Left colon (tissue), 2 donors: ENCODE measurements around the gene GMPR. TPM values are rescaled to one million over a fixed set of nuclear protein-coding genes. Genes with fewer than 3 reads are reported as not detected.
"Not testable (repeated sequence)": the region's sequence is repeated elsewhere in the genome, so short reads cannot be mapped to it uniquely, and the experiment has no call there.

ENCODE experiments used
- ATAC-seq: fragments of 200-7000 bp; cut with Tn5 transposase; one replicate; pipeline ENCODE4 v1.9.1; 2020; ENCODE audit warnings: mild to moderate bottlenecking, moderate library complexity
- DNase-seq, 2 donors: peaks; one replicate each; pipeline ENCODE4 v3.0.0-alpha.2; 2020
- intact Hi-C, 2 donors: fragments of 100-400 bp; cut with DNase I in 1 of 2; cut with micrococcal nuclease in 1 of 2; formaldehyde crosslinking; loops; one replicate each; pipeline versions ENCODE4 v1.11.2 to v1.14.0; 2022; cut with DNase I, micrococcal nuclease
- total RNA-seq, 2 donors: library from RNA; stranded (reverse); fragmentation: NEBNext Ultra II Directional; extraction: Animal tissue kit (Norgen Biotek cat#: 25700); gene quantifications; one replicate each; pipeline ENCODE4 v1.2.1, GENCODE V29; 2021
- donor health status: DM: no; HTN: no; CAD: no.
- donor health status: DM: yes; HTN: yes; CAD: no.

GMPR gene
- total RNA-seq, 2 donors from 2014 or later: 2.3 to 5.6 TPM

- no peak for DNase-seq
- intact Hi-C loops: no loop called here
- no peak for ATAC-seq
Observed at GRCh38 chr6:16240589-16241320, 2.4 kb downstream of the GMPR start.

- intact Hi-C loops: no loop called here
- DNase-seq: no peak
- ATAC-seq: no peak
Observed at GRCh38 chr6:16241321-16241689, 2.9 kb downstream of the GMPR start.

GRCh38 chr6:16243055-16243454 is 4.7 kb downstream of the GMPR start:
- intact Hi-C loops: no loop called here
- DNase-seq: no peak
- no peak for ATAC-seq

- no peak for ATAC-seq
- intact Hi-C loops: no loop called here
- no peak for DNase-seq
Observed at GRCh38 chr6:16243664-16244063, 5.3 kb downstream of the GMPR start.

GRCh38 chr6:16244446-16244845 is 6.1 kb downstream of the GMPR start:
- intact Hi-C loops: no loop called here
- DNase-seq (no peak), ATAC-seq (no peak)

- DNase-seq (no peak), ATAC-seq (no peak)
- intact Hi-C loops: no loop called here
Observed at GRCh38 chr6:16244869-16245451, 6.6 kb downstream of the GMPR start.

GRCh38 chr6:16248271-16248853 is 10.0 kb downstream of the GMPR start:
- intact Hi-C loops: no loop called here
- no peak for DNase-seq
- no peak for ATAC-seq

GRCh38 chr6:16249971-16250370 is 11.6 kb downstream of the GMPR start:
- ATAC-seq (peak; percentile 68), DNase-seq (no peak)
- intact Hi-C loops: no loop called here

- no peak for DNase-seq
- intact Hi-C loops: no loop called here
- ATAC-seq: no peak
Observed at GRCh38 chr6:16251706-16252105, 13.3 kb downstream of the GMPR start.

GRCh38 chr6:16252686-16253299 is 14.4 kb downstream of the GMPR start:
- ATAC-seq: no peak
- no peak for DNase-seq
- intact Hi-C loops: no loop called here

- ATAC-seq (no peak), DNase-seq (no peak)
- intact Hi-C loops: no loop called here
Observed at GRCh38 chr6:16253399-16254144, 15.2 kb downstream of the GMPR start.

GRCh38 chr6:16254535-16254934 is 16.1 kb downstream of the GMPR start:
- ATAC-seq: no peak
- DNase-seq: no peak
- intact Hi-C loops: no loop called here

GRCh38 chr6:16256781-16257180 is 18.4 kb downstream of the GMPR start:
- intact Hi-C loops: no loop called here
- DNase-seq (no peak), ATAC-seq (no peak)

GRCh38 chr6:16257999-16258708 is 19.8 kb downstream of the GMPR start:
- intact Hi-C loops: no loop called here
- ATAC-seq: peak; percentile 54
- no peak for DNase-seq

GRCh38 chr6:16258709-16259075 is 20.3 kb downstream of the GMPR start:
- intact Hi-C loops: no loop called here
- DNase-seq (no peak), ATAC-seq (no peak)

- ATAC-seq, intact Hi-C loops, DNase-seq: not testable (repeated sequence)
Observed at GRCh38 chr6:16259604-16260003, 21.2 kb downstream of the GMPR start.

- DNase-seq, intact Hi-C loops, ATAC-seq: not testable (repeated sequence)
Observed at GRCh38 chr6:16260602-16261001, 22.2 kb downstream of the GMPR start.

GRCh38 chr6:16262773-16263172 is 24.4 kb downstream of the GMPR start:
- ATAC-seq, intact Hi-C loops, DNase-seq: not testable (repeated sequence)
